Choroid plexus epithelial cell (primary cell): ENCODE measurements around the gene ACOT6.
"Not testable (repeated sequence)": the region's sequence is repeated elsewhere in the genome, so short reads cannot be mapped to it uniquely, and the experiment has no call there.

Experiments used
- DNase-seq: peaks from one replicate; pipeline ENCODE4 v3.0.0-alpha.2; 2010; ENCODE audit warnings: low read depth
- H3K4me3 ChIP-seq: 2 replicates; pipeline ENCODE4 v1.5.1; 2011; ENCODE audit warnings: low read depth, mild to moderate bottlenecking, control low read depth, low read length, moderate library complexity
- TF ChIP-seq, protein P1 (sequence below): conservative IDR thresholded peaks from 2 replicates; pipeline ENCODE4 v1.5.1; 2011; ENCODE audit warnings: low read depth, mild to moderate bottlenecking, control low read depth, inconsistent platforms, low read length, moderate library complexity

Gene ACOT6

DNA sequence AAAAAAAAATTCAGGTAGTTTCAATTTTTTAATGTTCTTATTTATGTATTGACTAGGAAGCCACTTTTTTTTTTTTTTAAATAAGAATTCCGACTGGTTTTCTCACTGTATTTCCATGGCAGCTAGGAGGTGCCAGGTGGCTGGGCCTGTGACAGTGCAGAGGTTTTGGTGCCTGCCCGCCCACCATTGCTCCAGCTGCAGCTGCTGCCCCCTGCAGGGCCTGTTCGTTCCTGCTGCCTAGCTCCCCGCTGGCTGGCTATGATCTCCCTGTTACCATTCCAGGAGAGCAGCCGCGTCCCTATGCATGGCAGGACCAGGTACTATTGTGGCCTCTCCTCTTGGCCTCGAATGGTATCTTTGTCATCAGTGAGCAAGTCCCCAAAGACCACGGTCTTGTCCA is 41.4 kb upstream of the ACOT6 start:
- not testable (repeated sequence) for H3K4me3 ChIP-seq
- DNase-seq, result peak; percentile 34
- TF ChIP-seq, protein P1, sequence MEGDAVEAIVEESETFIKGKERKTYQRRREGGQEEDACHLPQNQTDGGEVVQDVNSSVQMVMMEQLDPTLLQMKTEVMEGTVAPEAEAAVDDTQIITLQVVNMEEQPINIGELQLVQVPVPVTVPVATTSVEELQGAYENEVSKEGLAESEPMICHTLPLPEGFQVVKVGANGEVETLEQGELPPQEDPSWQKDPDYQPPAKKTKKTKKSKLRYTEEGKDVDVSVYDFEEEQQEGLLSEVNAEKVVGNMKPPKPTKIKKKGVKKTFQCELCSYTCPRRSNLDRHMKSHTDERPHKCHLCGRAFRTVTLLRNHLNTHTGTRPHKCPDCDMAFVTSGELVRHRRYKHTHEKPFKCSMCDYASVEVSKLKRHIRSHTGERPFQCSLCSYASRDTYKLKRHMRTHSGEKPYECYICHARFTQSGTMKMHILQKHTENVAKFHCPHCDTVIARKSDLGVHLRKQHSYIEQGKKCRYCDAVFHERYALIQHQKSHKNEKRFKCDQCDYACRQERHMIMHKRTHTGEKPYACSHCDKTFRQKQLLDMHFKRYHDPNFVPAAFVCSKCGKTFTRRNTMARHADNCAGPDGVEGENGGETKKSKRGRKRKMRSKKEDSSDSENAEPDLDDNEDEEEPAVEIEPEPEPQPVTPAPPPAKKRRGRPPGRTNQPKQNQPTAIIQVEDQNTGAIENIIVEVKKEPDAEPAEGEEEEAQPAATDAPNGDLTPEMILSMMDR, result peak; percentile 64

DNA sequence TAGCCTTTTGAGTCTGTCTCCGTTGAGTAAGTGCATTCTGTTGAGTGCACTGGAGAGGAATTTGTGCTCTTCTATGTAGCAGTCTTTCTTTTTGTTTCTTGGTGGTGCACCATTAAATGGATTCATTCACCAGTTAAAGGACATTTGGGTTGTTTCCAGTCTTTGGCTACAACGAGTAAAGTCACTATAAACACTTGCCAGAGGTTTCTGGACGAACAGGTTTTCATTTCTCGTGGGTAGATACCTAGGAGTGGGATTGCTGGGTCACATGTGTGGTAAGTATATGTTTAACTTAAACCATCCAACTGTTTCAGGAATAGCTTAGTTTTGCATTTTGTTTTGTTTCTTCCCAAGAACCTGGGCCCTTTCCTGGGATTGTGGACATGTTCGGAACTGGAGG is 39.3 kb upstream of the ACOT6 start:
- H3K4me3 ChIP-seq, DNase-seq: not testable (repeated sequence)

DNA sequence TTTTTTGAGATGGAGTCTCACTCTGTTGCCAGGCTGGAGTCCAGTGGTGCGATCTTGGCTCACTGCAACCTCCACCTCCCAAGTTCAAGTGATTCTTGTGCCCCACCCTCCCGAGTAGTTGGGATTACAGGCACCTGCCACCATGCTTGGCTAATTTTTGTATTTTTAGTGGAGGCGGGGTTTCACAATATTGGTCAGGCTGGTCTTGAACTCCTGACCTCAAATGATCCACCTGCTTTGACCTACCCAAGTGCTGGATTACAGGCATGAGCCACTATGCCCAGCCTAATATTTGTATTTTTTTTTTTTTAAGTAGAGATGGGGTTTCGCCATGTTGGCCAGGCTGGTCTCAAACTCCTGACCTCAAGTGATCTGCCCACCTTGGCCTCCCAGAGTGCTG is 38.6 kb upstream of the ACOT6 start:
- not testable (repeated sequence) for DNase-seq

DNA sequence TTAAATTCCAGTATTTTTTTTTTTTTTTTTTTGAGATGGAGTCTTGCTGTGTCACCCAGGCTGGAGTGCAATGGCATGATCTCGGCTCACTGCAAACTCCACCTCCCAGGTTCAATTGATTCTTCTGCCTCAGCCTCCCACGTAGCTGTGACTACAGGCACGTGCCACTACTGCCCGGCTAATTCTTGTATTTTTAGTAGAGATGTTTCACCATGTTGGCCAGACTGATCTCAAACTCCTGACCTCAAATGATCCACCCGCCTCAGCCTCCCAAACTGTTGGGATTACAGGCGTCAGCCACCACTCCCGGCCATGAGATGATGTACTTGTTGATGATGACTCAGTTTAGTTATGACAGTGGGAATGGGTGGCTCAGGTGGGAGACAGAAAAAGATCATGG is 38.1 kb upstream of the ACOT6 start:
- not testable (repeated sequence) for H3K4me3 ChIP-seq, DNase-seq

More for the DNA sequence above, 38.6 kb upstream of the ACOT6 start:
- not testable (repeated sequence) for H3K4me3 ChIP-seq

DNA sequence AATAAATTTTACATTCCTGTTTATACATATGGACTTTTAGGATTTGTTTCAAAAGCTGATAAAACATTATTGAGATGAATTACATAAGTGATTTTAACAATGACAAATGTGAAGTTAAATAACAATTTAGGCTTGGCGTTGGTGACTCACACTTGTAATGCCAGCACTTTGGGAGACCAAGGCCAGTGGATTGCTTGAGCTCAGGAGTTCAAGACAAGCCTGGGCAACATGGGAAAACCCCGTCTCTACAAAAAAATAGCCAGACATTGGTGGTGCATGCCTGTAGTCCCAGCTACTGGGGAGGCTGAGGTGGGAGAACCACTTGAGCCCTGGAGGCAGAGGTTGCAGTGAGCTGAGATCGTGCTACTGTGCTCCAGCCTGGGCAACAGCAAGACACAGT is 35.9 kb upstream of the ACOT6 start:
- TF ChIP-seq, protein P1, result no peak
- DNase-seq, result no peak
- H3K4me3 ChIP-seq, result no peak overlapping the region

DNA sequence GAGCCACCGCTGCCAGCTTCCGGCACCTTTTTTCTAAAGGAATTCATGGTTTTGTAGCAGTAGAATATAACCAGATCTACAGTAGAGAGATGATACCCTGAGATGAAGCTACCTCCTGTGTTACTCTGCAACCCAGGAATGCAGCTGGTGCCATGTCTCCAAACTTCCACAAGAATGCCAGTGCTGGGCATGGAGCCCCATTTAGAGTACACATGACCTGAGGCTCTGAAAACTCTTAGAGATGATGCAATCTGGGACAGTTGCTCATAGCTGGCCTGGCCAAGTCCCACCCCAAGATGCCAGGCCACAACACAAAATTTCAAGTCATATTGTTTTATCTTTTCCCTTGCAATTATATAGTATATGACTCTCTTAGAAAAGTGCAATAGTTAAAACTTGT is 35.1 kb upstream of the ACOT6 start:
- not testable (repeated sequence) for H3K4me3 ChIP-seq, DNase-seq

DNA sequence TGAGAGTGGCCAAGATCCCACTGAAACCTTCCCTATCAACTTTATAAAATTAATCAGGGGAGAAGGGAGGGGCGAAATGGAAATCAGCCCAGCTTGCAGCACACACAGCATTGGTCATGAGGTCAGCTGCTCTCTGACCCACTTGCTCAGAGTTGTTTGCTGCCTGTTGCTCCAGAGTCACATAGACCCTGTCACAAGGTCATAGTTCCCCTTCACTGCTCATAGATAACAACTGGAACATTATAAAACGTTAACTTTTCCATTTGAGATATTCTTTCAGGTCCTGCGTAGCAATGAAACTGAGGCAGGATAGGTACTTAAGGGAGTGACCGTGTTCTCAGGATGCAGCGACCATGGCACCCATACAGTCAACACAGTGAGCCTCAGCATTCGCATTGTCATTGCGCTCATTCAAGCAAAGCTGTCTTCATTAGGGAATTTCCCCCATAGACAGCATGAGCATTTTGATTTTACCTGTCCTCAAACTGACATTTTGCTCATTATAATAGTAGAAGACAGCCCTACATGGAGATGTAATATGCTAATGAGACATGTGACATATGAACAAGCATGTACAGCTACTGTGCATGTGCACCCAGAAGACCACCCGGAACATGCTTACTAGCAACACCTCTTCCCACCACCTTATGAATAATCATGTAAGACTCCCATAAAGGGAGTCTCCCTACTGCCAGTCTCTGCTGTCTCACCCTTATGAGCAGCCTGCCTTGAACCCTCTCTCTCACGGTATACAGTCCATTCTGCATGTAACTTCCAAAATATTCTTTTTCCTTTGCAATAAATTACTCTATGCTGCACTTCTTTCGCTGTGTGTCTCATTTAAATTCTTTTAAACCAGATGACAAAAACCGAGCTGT is 30.0 kb upstream of the ACOT6 start:
- H3K4me3 ChIP-seq, DNase-seq: not testable (repeated sequence)

DNA sequence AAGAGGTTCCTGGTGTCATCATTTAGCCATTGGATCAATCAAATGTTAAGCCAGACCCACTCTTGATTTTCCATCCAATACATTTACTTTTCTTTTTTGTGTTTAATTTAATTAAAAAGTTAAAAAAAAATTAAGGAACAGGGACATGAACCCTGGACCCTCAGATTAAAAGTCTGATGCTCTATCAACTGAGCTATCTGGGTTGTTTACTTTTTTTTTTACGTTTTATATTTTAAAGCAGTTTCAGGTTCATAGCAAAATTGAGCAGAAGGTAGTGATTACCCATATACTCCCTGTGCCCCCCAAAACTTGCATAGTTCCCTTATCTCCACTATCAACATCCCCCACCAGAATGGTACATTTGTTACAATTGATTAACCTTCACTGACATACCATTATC is 23.6 kb upstream of the ACOT6 start:
- no peak for DNase-seq
- H3K4me3 ChIP-seq, result no peak overlapping the region
- TF ChIP-seq, protein P1, result no peak

DNA sequence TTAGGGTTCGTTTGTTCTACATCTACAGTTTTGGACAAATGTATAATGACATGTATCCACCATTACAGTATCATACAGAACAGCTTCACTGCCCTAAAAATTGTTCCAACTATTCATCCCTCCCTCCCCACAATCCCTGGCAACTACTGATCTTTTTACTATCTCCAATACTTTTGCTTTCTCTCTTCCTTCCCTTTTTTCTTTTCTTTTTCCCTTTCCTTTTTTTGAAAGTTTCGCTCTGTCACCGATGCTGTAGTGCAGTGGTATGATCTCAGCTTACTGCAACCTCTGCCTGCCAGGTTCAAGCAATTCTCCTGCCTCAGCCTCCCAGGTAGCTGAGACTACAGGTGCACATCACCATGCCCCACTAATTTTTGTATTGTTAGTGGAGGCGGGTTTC is 23.2 kb upstream of the ACOT6 start:
- no peak for DNase-seq
- TF ChIP-seq, protein P1, result no peak
- no peak overlapping the region for H3K4me3 ChIP-seq

DNA sequence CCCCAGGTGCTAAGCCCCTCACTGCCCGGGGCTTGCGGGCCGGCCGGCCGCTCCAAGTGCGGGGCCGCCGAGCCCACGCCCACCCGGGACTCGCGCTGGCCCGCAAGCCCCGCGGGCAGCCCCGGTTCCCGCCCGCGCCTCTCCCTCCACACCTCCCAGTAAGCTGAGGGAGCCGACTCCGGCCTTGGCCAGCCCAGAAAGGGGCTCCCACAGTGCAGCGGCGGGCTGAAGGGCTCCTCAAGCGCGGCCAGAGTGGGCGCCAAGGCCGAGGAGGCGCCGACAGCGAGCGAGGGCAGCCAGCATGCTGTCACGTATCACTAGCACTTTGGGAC is 21.7 kb upstream of the ACOT6 start:
- not testable (repeated sequence) for DNase-seq, H3K4me3 ChIP-seq
